H9 (cell line): ENCODE measurements around the gene DEPDC1B. TPM values are rescaled to one million over a fixed set of nuclear protein-coding genes. Genes with fewer than 3 reads are reported as not detected.

Experiments used
- DNase-seq: peaks from one replicate; pipeline ENCODE4 v3.0.0-alpha.2; 2017
- H2AFZ ChIP-seq: one replicate; pipeline ENCODE4 v1.6.1; 2013; ENCODE audit warnings: mild to moderate bottlenecking, low read length, control low read depth, moderate library complexity
- H2AK5ac ChIP-seq: 2 replicates; pipeline ENCODE4 v1.6.1; 2013; ENCODE audit warnings: low read length, control low read depth, mixed read lengths; ENCODE audit not compliant: insufficient read length
- H2BK120ac ChIP-seq: one replicate; pipeline ENCODE4 v1.6.1; 2013; ENCODE audit warnings: low read depth, mild to moderate bottlenecking, low read length, control low read depth, inconsistent platforms; ENCODE audit not compliant: poor library complexity, severe bottlenecking
- H2BK12ac ChIP-seq: 2 replicates; pipeline ENCODE4 v1.6.1; 2013; ENCODE audit warnings: low read length, control low read depth, mixed read lengths, low read depth; ENCODE audit not compliant: insufficient read length
- H2BK15ac ChIP-seq: 2 replicates; pipeline ENCODE4 v1.6.1; 2013; ENCODE audit warnings: low read depth, low read length, control low read depth
- H2BK20ac ChIP-seq: one replicate; pipeline ENCODE4 v1.6.1; 2013; ENCODE audit warnings: low read depth, mild to moderate bottlenecking, low read length, control low read depth, inconsistent platforms; ENCODE audit not compliant: poor library complexity, severe bottlenecking
- H2BK5ac ChIP-seq: 2 replicates; pipeline ENCODE4 v1.6.1; 2013; ENCODE audit warnings: low read length, control low read depth, mixed read lengths; ENCODE audit not compliant: insufficient read length
- H3K14ac ChIP-seq: 2 replicates; pipeline ENCODE4 v1.6.1; 2013; ENCODE audit warnings: low read length, control low read depth; ENCODE audit not compliant: insufficient read depth
- H3K18ac ChIP-seq: 2 replicates; pipeline ENCODE4 v1.6.1; 2013; ENCODE audit warnings: low read depth, mild to moderate bottlenecking, mixed read lengths, low read length, control low read depth; ENCODE audit not compliant: insufficient read length
- H3K23ac ChIP-seq: 2 replicates; pipeline ENCODE4 v1.6.1; 2013; ENCODE audit warnings: low read length, control low read depth, mixed read lengths, low read depth; ENCODE audit not compliant: insufficient read length
- H3K23me2 ChIP-seq: 2 replicates; pipeline ENCODE4 v1.6.1; 2013; ENCODE audit warnings: low read depth, mild to moderate bottlenecking, mixed read lengths, low read length, control low read depth; ENCODE audit not compliant: insufficient read length, poor library complexity, severe bottlenecking
- H3K27ac ChIP-seq: 2 replicates; pipeline ENCODE4 v1.5.1; 2013; ENCODE audit warnings: low read length, control low read depth, mixed read lengths, low read depth; ENCODE audit not compliant: insufficient read length
- H3K27me3 ChIP-seq: 2 replicates; pipeline ENCODE4 v1.6.1; 2013; ENCODE audit warnings: low read length, control low read depth, inconsistent platforms; ENCODE audit not compliant: insufficient read depth
- H3K4ac ChIP-seq: 2 replicates; pipeline ENCODE4 v1.6.1; 2013; ENCODE audit warnings: low read depth, mild to moderate bottlenecking, control low read depth, inconsistent platforms, low read length, moderate library complexity
- H3K4me1 ChIP-seq: 2 replicates; pipeline ENCODE4 v1.6.1; 2013; ENCODE audit warnings: low read length, control low read depth, inconsistent platforms; ENCODE audit not compliant: insufficient read depth
- H3K4me2 ChIP-seq: 2 replicates; pipeline ENCODE4 v1.6.1; 2013; ENCODE audit warnings: low read length, control low read depth, mixed read lengths; ENCODE audit not compliant: insufficient read length, insufficient read depth
- H3K56ac ChIP-seq: 2 replicates; pipeline ENCODE4 v1.6.1; 2013; ENCODE audit warnings: low read depth, mild to moderate bottlenecking, mixed read lengths, low read length, control low read depth; ENCODE audit not compliant: insufficient read length
- H3K79me1 ChIP-seq: 2 replicates; pipeline ENCODE4 v1.6.1; 2013; ENCODE audit warnings: low read depth, mild to moderate bottlenecking, moderate library complexity, low read length, control low read depth, inconsistent platforms; ENCODE audit not compliant: insufficient read depth, poor library complexity, severe bottlenecking
- H3K79me2 ChIP-seq: 2 replicates; pipeline ENCODE4 v1.6.1; 2013; ENCODE audit warnings: low read length, control low read depth, inconsistent platforms; ENCODE audit not compliant: insufficient read depth
- H3K9ac ChIP-seq: 2 replicates; pipeline ENCODE4 v1.6.1; 2013; ENCODE audit warnings: low read length, control low read depth, mixed read lengths; ENCODE audit not compliant: insufficient read length; ENCODE audit errors: extremely low read depth
- H3K9me3 ChIP-seq: one replicate; pipeline ENCODE4 v1.6.1; 2013; ENCODE audit warnings: low read depth, low read length, inconsistent platforms; ENCODE audit not compliant: control insufficient read depth
- H3T11ph ChIP-seq: one replicate; pipeline ENCODE4 v1.6.1; 2013; ENCODE audit warnings: mild to moderate bottlenecking, low read length, control low read depth, inconsistent platforms
- H4K20me1 ChIP-seq: one replicate; pipeline ENCODE4 v1.6.1; 2013; ENCODE audit not compliant: control insufficient read depth, insufficient read length, insufficient read depth
- H4K5ac ChIP-seq: 2 replicates; pipeline ENCODE4 v1.6.1; 2013; ENCODE audit warnings: low read depth, mild to moderate bottlenecking, mixed read lengths, low read length, control low read depth; ENCODE audit not compliant: insufficient read length
- H4K8ac ChIP-seq: replicated peaks from 2 replicates; pipeline ENCODE4 v1.6.1; 2013; ENCODE audit warnings: low read length, control low read depth, mixed read lengths, low read depth; ENCODE audit not compliant: insufficient read length
- H4K91ac ChIP-seq: 2 replicates; pipeline ENCODE4 v1.6.1; 2013; ENCODE audit warnings: low read depth, mild to moderate bottlenecking, moderate library complexity, mixed read lengths, low read length, control low read depth; ENCODE audit not compliant: insufficient read length
- H3K27ac Mint-ChIP-seq, 3 experiments: 2 replicates in 2 of 3; 3 replicates in 1 of 3; pipeline ENCODE4 v1.8.0; 2020 to 2021; ENCODE audit warnings: mixed read lengths in 3 of 3, mild to moderate bottlenecking in 1 of 3, moderate library complexity in 1 of 3
- H3K27me3 Mint-ChIP-seq: 2 replicates; pipeline ENCODE4 v1.8.0; 2021; ENCODE audit warnings: low read depth, mild to moderate bottlenecking, moderate library complexity, mixed read lengths
- H3K36me3 Mint-ChIP-seq, 3 experiments: 2 replicates in 2 of 3; 3 replicates in 1 of 3; pipeline ENCODE4 v1.8.0; 2020 to 2021; ENCODE audit warnings: low read depth in 3 of 3, mixed read lengths in 3 of 3; ENCODE audit not compliant: insufficient read depth in 1 of 3
- H3K4me1 Mint-ChIP-seq, 2 experiments: 2 replicates each; pipeline ENCODE4 v1.8.0; 2020; ENCODE audit warnings: mixed read lengths in 2 of 2
- H3K4me3 Mint-ChIP-seq, 2 experiments: 2 replicates in 1 of 2; 3 replicates in 1 of 2; pipeline ENCODE4 v1.8.0; 2020 to 2021; ENCODE audit warnings: mild to moderate bottlenecking in 2 of 2, mixed read lengths in 2 of 2, moderate library complexity in 1 of 2
- H3K9me3 Mint-ChIP-seq, 2 experiments: 2 replicates in 1 of 2; 3 replicates in 1 of 2; pipeline ENCODE4 v1.8.0; 2020; ENCODE audit warnings: mild to moderate bottlenecking in 2 of 2, mixed read lengths in 2 of 2, moderate library complexity in 1 of 2
- WGBS: extraction: QIAGEN DNeasy Blood & Tissue Kit; methylation state at CpG from one replicate; pipeline ENCODE4 v1.1.7; 2013; ENCODE audit warnings: missing lambda C conversion rate, low lambda C conversion rate, mixed read lengths; ENCODE audit not compliant: insufficient read length; ENCODE audit errors: extremely low coverage; 5-methylcytosine and 5-hydroxymethylcytosine counted together
- total RNA-seq: library from RNA; stranded (reverse); gene quantifications from 2 replicates; pipeline ENCODE4 v1.2.1, GENCODE V29; 2021
- TF ChIP-seq, protein P1 (sequence below): fragments of 200-600 bp; sonication (generic); conservative IDR thresholded peaks from 3 replicates; pipeline ENCODE4 v1.8.0; 2021; ENCODE audit warnings: antibody characterized with exemption, mild to moderate bottlenecking

DEPDC1B gene
- total RNA-seq, 1 experiment from 2014 or later, result 49.0 TPM

DNA sequence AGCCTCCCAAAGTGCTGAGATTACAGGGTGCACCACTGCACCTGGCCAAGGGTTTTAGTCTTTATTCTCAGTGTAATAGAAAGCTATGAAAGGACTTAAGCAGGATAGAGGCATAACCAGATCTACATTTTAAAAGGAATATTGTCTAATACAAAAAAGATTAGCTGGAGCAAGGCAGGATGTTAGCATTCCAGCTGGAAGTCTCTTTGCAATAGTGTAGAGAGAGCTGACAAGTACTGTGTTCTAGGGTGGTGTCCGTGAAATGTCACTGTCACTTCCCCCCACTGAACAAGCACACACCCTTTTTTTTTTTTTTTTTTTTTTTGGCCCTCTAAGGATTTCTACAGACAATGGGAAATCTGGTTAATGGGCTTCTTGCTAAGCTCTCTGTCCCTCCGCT, 24.2 kb upstream of the DEPDC1B start:
- Histone ChIP-seq H2AK5ac (no peak overlapping the region), H3K4ac (no peak overlapping the region), H3K23ac (no peak overlapping the region), H2BK120ac (no peak overlapping the region), H2AFZ (no peak overlapping the region), H3K4me1 (no peaks in the 10 kb centered on the region), H3K27me3 (no peaks in the 10 kb centered on the region), H3K79me1 (no peaks in the 10 kb centered on the region), H2BK12ac (no peak overlapping the region), H4K20me1 (no peaks in the 10 kb centered on the region), H3K18ac (no peak overlapping the region), H4K91ac (no peak overlapping the region), H3K9ac (no peak overlapping the region), H3T11ph (no peak overlapping the region), H4K8ac (no peak overlapping the region), H3K27ac (no peak overlapping the region), H2BK5ac (no peak overlapping the region), H3K4me2 (no peak overlapping the region), H3K79me2 (no peaks in the 10 kb centered on the region), H4K5ac (no peak overlapping the region), H3K14ac (no peak overlapping the region), H3K23me2 (no peaks in the 10 kb centered on the region), H3K9me3 (no peaks in the 10 kb centered on the region), H3K56ac (no peak overlapping the region), H2BK20ac (no peak overlapping the region), H2BK15ac (no peak overlapping the region)
- Mint-ChIP-seq H3K4me1 (peaks cover 2 to 7% of the 10 kb centered on the region in 2 experiments), H3K27me3 (peaks cover 5% of the 10 kb centered on the region; the same call in 1 of the 2 replicates), H3K9me3 (peaks cover 0 to 4% of the 10 kb centered on the region in 2 experiments; a peak in 2 of 5 replicates), H3K36me3 (peaks cover 0 to 2% (median 0%) of the 10 kb centered on the region in 3 experiments; a peak in 1 of 7 replicates), H3K27ac (no peak overlapping the region), H3K4me3 (no peak overlapping the region)
- no CpG with 5 or more reads among the region's 2 CpGs for whole genome bisulfite sequencing
- TF ChIP-seq, protein P1, sequence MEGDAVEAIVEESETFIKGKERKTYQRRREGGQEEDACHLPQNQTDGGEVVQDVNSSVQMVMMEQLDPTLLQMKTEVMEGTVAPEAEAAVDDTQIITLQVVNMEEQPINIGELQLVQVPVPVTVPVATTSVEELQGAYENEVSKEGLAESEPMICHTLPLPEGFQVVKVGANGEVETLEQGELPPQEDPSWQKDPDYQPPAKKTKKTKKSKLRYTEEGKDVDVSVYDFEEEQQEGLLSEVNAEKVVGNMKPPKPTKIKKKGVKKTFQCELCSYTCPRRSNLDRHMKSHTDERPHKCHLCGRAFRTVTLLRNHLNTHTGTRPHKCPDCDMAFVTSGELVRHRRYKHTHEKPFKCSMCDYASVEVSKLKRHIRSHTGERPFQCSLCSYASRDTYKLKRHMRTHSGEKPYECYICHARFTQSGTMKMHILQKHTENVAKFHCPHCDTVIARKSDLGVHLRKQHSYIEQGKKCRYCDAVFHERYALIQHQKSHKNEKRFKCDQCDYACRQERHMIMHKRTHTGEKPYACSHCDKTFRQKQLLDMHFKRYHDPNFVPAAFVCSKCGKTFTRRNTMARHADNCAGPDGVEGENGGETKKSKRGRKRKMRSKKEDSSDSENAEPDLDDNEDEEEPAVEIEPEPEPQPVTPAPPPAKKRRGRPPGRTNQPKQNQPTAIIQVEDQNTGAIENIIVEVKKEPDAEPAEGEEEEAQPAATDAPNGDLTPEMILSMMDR, result no peak
- no peak for DNase-seq
